Erythroblast (primary cell): ENCODE results near the gene RFK.
A peak's percentile ranks its signal among the peaks of the same experiment; 100 is the strongest.

Experiments used
- DNase-seq, 2 experiments: peaks; one replicate each; lab custom pipeline; 2025; lab: John Stamatoyannopoulos, UW
- GATA1 ChIP-seq: IDR thresholded peaks from 2 replicates; pipeline ENCODE4 v1.6.1; 2011; ENCODE audit warnings: low read depth, mild to moderate bottlenecking, control low read depth, low read length, moderate library complexity
- POLR2A ChIP-seq: IDR thresholded peaks from 2 replicates; pipeline ENCODE4 v1.6.1; 2011; ENCODE audit warnings: mild to moderate bottlenecking, low read length

The RFK gene

DNA sequence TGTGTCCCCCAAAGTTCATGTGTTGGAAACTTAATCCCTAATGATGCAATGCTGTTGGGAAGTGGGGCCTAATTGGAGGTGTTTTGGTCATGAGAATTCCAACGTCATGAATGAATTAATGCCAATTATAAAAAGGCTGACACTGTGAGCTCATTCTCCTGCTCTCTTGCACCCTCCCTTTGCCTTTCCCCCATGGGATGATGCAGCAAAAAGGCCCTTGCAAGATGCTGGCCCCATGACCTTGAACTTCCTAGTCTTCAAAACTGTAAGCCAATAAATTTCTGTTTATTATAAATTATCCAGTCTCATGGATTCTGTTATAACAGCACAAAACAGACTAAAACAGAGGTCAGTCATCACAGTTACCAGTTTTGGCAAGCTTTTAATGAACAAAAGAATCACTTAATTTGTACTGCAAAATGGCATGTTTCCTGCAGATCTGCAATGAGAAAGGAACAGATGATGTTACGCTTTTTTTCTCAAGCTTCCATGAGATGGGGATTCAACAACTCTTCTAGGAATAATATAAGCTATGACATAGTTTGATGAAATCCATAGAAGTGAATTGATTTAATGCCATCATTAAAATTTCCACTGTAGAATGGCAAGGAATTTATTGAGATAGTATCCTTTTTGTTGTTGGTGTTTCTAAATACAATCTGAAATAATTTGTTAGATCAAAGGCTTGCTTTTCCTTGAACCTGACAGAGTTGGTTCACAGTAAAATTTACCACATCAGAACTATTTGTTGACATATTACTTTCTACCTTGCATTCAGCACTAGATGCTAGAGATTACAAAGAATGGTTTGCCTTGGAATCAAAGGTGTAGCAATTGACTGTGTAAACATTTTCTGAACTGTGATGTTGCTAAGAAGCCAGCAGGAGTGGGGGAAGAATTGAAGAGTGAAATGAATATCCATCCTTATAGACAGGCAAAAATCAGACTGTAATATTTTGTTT is 29.3 kb upstream of the RFK start:
- no peak for TF ChIP-seq POLR2A
- no peak for TF ChIP-seq GATA1
- DNase-seq, result no peak

DNA sequence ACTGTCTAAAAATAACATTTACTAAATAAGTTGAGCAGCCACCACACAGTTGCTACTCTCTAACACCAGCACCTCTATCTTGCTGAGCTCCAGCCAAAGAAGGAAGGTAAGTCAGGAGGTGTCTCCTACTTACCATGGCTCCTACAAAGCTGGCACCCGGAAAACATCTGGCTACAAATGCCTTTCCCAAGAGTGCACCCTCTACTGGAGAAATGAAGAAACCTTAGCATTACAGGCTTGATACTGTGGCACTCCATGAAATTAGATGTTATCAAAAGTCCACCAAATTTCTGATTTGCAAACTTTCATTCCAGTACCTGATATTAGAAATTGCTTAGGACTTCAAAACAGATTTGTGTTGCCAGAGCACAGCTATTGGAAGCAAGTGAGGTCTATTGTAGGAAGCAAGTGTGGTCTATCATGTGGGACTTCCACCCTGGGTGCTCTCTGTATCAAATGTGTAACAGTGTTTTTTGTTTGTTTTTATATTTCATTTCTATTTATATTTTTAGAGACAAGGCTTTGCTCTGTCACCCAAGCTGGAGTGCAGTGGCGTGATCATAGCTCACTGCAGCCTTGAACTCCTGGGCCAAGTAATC is 25.7 kb upstream of the RFK start:
- TF ChIP-seq POLR2A (no peak), GATA1 (no peak)
- DNase-seq, result peak; percentile 19 to 44

DNA sequence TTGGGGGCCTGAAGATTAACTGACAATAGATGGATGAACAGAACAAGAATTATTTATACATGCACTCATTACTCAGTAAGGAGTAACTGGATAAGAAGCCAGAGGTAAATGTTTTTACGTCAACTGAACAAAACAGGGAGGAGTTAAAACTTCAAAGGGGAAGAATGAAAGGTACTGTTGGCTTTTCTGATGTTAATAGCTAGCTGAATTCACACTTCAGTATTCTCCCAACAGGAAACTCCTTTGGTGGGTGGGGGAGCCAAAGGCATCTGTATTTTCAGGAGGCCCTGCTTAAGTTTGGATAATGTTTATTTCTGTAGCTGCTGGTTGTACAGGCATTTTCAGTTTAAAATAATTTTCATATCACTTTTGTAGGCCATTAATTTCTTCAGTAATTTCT is 23.2 kb upstream of the RFK start:
- no peak for TF ChIP-seq GATA1
- no peak for TF ChIP-seq POLR2A

DNA sequence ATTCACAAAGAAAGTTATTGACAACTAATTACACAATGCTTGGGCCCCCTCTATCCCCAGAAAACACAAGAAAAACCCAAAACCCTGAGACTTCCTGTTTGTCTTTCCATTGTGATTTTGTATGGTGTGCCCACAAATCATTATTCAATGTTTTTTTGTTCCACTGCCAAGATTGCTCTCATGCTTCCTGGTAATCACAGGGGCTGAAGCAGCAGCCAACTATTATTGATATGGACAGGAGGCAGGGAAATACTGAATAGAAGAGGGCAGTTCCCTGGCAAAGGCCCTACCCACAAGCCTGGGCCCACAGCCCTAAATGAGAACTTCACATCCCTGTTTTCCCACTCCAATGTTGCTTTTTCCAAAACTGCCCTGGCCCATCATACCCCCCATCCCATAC is 21.5 kb upstream of the RFK start:
- no peak for TF ChIP-seq GATA1
- no peak for TF ChIP-seq POLR2A
- no peak for DNase-seq

More for the DNA sequence above, 23.2 kb upstream of the RFK start:
- DNase-seq, result no peak

DNA sequence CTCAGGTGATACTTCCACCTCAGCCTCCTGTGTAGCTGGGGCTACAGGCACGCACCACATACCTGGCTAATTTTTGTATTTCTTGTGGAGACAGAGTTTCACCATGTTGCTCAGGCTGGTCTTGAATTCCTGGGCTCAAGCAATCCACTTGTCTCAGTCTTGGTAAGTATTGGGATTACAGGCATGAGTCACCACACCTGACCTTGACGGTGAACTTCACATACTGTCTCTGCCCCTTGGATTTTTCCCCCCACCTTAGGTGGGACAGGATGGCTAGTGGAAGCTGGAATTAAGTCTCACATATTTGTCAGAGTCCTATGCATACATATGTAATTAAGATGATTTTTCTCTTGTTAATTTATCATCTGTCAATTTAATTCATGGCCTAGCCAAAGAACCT is 20.9 kb upstream of the RFK start:
- no peak for DNase-seq
- TF ChIP-seq POLR2A (no peak), GATA1 (no peak)

DNA sequence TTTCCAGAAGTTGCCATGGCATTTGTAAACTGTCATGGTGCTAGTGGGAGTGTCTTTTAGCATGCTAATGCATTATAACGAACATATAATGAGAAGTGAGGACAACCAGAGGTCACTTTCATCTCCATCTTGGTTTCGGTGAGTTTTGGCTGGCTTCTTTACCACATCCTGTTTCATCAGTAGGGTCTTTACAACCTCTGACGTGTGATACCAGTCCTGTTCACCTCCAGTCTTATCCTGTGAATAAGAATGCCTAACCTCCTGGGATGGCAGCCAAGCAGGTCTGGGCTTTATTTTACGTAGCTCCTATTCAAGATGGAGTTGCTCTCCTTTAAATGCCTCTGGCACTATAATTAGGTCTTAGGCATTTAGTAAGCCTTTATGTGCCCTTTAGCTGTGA is 20.4 kb upstream of the RFK start:
- TF ChIP-seq GATA1 (no peak), POLR2A (no peak)
- DNase-seq, result no peak

DNA sequence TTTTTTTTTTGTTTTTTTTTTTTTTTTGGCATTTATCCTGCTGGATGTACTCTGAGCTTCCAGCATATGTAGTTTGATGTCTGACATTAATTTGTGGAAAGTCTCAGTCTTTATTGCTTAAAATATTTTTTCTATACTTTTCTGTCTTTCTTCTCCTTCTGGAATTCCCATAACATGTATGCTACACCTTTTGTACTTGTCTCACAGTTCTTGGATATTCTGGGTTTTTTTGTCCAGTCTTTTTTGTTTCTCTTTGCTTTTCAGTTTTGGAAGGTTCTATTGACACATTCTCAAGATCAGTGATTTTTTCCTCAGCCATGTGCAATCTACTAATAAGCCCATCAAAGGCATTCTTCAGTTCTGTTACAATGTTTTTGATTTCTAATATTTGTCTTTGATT is 19.4 kb upstream of the RFK start:
- DNase-seq, result no peak
- no peak for TF ChIP-seq GATA1
- TF ChIP-seq POLR2A, result no peak

DNA sequence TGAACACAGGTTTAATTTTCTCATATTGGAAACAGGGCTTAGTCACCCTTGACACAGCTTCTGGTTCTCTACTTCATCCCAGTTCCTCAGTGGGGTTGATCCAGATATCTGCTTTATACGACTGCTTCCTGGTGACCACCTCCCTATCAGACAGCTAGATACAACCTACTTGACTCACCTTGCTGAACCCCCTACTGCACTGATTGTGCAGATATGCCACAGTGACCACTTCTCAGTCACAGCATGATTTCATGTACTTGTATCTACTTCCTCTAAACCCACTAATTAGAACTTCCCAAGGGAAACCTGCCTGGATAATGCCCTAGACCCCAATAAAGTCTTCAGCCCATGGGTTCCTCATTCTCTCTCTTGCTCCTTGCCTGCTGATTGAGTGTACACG is 18.4 kb upstream of the RFK start:
- no peak for DNase-seq
- TF ChIP-seq GATA1, result no peak
- no peak for TF ChIP-seq POLR2A

DNA sequence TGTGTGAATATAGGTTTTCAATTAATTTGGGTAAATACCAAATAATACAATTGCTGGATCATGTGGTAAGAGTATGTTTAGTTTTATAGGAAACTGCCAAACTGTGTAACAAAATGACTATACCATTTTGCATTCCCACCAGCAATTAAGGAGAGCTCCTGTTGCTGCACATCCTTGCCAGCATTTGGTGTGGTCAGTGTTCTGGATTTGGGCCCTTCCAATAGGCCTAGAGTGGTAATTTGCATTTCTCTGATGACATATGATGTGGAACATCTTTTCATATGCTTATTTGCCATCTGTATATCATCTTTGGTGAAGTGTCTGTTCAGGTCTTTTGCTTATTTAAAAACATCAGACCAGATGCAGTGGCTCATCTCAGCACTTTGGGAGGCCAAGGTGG is 11.6 kb upstream of the RFK start:
- TF ChIP-seq POLR2A, result no peak
- TF ChIP-seq GATA1, result no peak
- DNase-seq, result no peak

DNA sequence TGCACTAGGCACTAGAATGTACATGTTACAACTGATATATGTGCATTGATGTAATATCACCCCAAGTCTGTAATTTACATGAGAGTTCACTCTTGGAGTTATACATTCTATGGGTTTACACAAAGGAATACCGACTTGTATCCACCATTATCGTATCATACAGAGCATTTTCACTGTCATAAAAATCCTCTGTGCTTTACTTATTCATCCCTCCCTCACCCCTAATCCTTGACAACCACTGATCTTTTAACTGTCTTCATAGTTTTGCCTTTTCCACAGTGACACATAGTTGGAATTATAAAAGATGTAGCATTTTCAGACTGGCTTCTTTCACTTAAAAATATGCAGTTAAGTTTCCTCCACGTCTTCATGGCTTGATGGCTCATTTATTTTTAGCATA is 11.1 kb upstream of the RFK start:
- no peak for DNase-seq
- TF ChIP-seq GATA1 (no peak), POLR2A (no peak)

DNA sequence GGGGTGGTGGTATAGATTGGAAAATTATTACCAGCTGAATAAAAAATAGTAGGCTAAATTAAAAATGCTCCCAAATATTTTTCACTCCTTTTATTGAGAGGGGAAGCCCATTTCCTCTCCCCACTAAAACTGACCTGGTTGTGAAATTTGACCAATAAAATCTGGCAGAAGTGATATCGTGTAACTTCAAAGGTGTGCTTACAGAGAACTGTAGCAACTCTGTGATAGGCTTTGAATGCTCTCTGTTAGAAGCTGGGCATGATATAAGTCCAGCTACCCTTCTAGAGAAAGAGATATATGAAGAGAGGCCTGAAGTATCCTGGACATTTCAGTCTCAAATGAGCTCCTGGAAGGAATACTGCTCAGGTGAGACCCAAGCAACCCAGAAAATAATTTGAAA is 10.2 kb upstream of the RFK start:
- TF ChIP-seq GATA1 (no peak), POLR2A (no peak)
- no peak for DNase-seq

DNA sequence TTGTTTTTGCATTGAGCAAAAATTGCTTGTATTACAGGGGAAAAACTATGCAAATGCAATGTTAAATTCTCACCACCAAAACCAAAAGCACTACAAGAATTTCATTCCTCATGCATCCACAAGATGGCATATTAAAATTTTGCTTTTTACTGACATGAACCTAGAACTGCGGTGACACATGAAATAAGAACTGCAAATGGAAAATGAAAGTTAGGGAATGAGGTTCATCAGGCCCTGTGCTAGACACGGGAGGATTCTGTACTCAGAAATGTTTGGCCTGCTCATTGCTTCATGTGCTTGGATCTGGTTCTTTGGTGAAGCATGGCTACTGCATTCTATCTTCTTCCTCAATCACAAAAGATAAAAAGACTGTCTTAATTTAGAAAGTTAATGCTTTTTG is 9.1 kb upstream of the RFK start:
- TF ChIP-seq GATA1 (no peak), POLR2A (peak; percentile 12)
- DNase-seq, result peak; percentile 71 to 75

DNA sequence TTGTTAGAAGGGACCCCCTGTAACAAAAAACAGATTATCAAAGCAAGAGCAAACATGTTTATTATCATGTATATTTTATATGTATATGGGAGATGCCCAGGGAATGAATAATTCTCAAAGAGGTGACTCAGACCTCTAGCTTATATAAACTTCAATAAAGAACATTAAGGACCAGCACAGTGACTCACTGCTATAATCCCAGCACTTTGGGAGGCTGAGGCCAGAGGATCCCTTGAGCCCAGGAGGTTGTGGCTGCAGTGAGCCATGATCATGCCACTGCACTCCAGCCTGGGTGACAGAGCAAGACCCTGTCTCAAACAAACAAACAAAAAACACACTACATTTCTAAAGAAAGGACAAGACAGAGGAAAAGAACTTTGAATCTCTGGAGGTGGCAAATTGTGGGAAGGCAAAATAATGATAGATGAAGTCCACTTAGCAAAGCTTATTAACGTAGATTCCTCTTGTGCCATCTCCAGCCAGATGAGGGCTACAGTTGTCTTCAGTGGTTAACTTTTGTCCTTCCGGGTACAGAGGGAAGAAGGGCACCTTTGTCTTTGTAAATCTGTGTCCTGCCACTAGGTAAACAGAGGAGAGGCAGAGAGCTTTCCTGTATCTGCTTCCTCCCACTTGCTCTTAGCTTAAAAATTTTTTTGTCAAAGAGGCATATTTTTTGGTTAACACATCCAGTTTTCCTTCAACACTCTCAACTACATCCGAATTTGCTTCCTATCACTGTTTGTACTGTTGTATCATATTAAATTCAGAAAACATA is 7.5 kb upstream of the RFK start:
- TF ChIP-seq POLR2A, result no peak
- no peak for TF ChIP-seq GATA1
- no peak for DNase-seq

DNA sequence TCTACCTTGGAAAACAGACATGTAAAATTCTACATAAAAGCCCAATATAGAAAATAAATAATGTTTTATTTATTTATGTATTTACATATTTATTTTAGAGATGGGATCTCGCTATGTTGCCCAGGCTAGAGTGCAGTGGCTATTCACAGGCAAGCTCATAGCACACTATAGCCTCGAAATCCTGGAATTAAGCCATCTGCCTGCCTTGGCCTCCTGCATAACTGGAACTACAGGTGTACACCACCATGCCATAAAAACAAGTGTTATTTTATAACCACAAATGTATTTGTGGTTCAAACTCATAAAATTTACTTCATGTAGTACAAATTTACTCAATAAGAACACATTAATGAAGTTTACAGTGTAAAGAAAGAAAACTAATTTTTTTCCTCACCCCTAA is 7.0 kb upstream of the RFK start:
- DNase-seq, result no peak

More for the DNA sequence above, 7.0 kb upstream of the RFK start:
- TF ChIP-seq POLR2A, result no peak
- TF ChIP-seq GATA1, result no peak
